Stimulated activated naive B cell treated with anti-CD40 and anti-IgM and Interleukin-4, amounts not matched to agents 10 μg/mL and 1 μg/mL and 100 μg/mL, for 72 hours (primary cell): ENCODE measurements around the gene MSMB.

Experiments used
- ATAC-seq, 2 donors: fragments of 150-1000 bp; cut with Tn5 transposase; replicated peaks; 2 replicates each; pipeline ENCODE4 v1.10.0; 2021; ENCODE audit warnings: moderate library complexity in 1 of 2
- DNase-seq: peaks from one replicate; pipeline ENCODE4 v3.0.0; 2021
- H3K27ac Mint-ChIP-seq: one replicate; pipeline ENCODE4 v1.8.0; 2022; ENCODE audit warnings: mild to moderate bottlenecking, mixed read lengths
- H3K27me3 Mint-ChIP-seq, 2 donors: one replicate each; pipeline ENCODE4 v1.8.0; 2022; ENCODE audit warnings: mixed read lengths in 2 of 2
- H3K36me3 Mint-ChIP-seq, 2 donors: one replicate each; pipeline ENCODE4 v1.8.0; 2022; ENCODE audit warnings: mixed read lengths in 2 of 2, mild to moderate bottlenecking in 1 of 2
- H3K4me1 Mint-ChIP-seq, 2 donors: one replicate each; pipeline ENCODE4 v1.8.0; 2022; ENCODE audit warnings: mixed read lengths in 2 of 2, mild to moderate bottlenecking in 1 of 2
- H3K4me3 Mint-ChIP-seq, 2 donors: one replicate each; pipeline ENCODE4 v1.8.0; 2022; ENCODE audit warnings: mild to moderate bottlenecking in 2 of 2, mixed read lengths in 2 of 2, moderate library complexity in 1 of 2
- H3K9me3 Mint-ChIP-seq, 2 donors: one replicate each; pipeline ENCODE4 v1.8.0; 2022; ENCODE audit warnings: mixed read lengths in 2 of 2, mild to moderate bottlenecking in 1 of 2

The MSMB gene

DNA sequence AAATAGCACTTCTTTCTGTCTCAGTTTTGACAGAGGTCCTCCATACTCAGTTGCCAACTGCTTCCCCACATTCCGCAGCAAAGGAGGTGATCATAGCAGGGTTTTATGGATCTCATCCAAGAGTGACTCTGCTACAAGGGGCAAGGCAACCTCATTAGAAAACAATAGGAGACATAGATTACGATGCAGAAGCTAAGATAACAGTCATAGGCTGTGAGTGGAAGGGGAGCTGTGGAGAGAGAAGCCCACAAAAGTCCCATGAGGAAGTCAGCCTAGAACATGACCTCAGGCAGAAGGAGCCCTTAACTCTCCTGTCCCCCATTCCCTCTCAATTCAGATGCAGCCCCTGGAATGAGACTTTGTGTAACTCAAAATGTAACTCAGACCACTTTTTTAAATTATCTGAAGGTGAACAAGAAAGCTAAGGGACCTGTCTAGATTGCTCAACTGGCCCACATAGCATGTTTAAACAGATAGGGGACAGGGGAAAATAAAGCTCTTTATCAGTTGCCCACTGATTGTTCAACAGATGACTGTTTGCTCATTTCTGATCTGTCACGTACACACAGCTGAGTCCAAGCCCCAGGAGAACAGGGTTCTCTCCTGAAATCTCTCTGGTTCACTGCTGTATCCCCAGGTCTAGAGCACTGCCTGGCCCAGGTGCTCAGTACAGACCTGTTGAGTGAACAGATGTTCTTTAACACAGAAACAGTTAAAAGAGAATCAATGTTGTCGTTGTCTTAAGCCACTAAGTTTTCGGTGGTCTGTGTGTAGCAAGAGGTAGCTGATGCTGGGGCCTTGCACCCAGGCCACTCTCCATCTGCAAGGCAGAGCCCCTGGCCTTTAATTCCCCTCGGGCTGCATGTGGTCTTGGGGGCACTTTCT, 14.2 kb downstream of the MSMB start:
- Mint-ChIP-seq H3K4me1 (peaks cover 19 to 33% of the 10 kb centered on the region in 2 donors), H3K4me3 (peak overlapping the region in 1 of 2 donors; percentile 46), H3K9me3 (no peaks in the 10 kb centered on the region), H3K36me3 (peaks cover 2 to 12% of the 10 kb centered on the region in 2 donors), H3K27ac (peak overlapping the region; percentile 57), H3K27me3 (peaks cover 0 to 5% of the 10 kb centered on the region in 2 donors)
- no peak for DNase-seq
- no peak for ATAC-seq

DNA sequence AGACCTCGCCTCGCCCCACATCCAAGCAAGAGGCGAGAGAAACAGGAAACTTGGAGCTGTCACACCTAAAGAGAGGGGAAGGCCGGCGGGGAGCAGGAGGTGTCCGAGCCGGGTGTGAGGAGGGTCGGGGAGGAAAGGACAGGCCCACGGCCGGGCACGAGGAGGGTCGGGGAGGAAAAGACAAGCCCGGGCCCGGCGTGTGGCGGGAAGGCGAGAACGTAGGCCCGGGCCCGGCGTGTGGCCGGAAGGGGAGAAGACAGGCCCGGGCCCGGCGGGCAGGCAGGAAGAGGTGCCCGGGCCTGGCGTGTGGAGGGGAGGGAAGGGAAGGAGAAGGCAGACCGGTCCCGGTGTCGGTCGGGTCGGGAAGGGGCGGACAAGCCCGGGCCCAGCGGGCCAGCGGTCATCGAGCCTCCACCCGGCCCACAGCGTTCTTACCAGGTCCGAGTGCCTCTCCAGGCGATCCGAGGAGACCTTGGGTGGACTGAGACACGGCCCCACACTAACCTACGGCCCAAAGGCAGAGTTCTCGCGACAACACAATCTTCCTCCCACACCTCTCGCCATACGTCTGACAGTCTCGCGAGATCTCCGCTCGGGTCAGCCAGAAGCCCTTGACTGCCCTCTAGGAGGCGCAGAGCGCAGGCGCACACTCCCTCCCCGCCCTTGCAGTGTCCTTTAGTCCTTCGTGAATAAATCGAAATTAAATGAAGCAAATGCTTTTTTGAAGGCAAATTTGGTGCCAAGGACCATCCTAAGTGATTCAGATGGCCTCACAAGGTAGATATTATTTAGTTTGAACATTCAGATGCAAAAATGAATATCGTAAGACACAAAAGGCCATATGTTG, 15.8 kb downstream of the MSMB start, which contains the start of gene NCOA4:
TSS of gene NCOA4 (minus strand) at position 533 of the 847 bp plus-strand sequence. CDS start 13,943 bp downstream, outside the sequence.
- Mint-ChIP-seq H3K4me1 (peaks cover 26 to 46% of the 10 kb centered on the region in 2 donors), H3K27me3 (peaks cover 0 to 2% of the 10 kb centered on the region in 2 donors), H3K4me3 (peak within 1 kb of the TSS; percentile 97 to 99), H3K9me3 (no peaks in the 10 kb centered on the region), H3K36me3 (peaks cover 5 to 14% of the 10 kb centered on the region in 2 donors), H3K27ac (peak within 1 kb of the TSS; percentile 98)
- ATAC-seq, result peak; percentile 98 to 99
- peak; percentile 95 for DNase-seq

DNA sequence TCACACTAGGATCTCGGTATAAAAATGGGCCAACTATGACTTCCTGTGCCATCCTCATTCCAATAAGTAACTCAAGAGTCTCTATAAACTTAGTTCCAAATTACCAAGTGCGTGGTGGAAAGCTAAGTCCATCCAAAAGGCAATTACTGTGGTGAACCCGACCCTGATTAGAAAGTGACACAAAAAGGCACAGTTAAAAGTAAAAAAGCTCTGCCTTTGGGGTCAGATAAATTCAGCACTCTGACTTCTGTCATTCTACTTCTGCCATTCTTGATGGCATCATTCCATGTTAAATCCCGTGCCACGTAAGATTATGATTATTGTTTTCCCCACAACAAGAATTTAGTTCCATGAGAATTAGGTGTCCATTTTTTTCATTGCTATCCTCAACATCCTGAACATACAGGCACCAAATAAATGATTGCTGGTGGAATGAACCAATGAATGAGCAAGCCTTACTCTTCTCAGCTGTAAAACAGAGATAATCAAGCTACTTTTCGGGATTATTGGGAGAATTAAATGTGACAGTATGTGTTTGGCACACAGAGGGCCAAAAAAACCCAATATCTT, 16.5 kb downstream of the MSMB start:
- DNase-seq, result no peak
- H3K36me3 Mint-ChIP-seq, result peaks cover 5 to 14% of the 10 kb centered on the region in 2 donors
- no peak for ATAC-seq
- H3K27me3 Mint-ChIP-seq, result no peaks in the 10 kb centered on the region
- H3K4me1 Mint-ChIP-seq, result peaks cover 30 to 54% of the 10 kb centered on the region in 2 donors
- peak overlapping the region; percentile 98 for H3K27ac Mint-ChIP-seq
- no peaks in the 10 kb centered on the region for H3K9me3 Mint-ChIP-seq
- peak overlapping the region; percentile 97 to 99 for H3K4me3 Mint-ChIP-seq

DNA sequence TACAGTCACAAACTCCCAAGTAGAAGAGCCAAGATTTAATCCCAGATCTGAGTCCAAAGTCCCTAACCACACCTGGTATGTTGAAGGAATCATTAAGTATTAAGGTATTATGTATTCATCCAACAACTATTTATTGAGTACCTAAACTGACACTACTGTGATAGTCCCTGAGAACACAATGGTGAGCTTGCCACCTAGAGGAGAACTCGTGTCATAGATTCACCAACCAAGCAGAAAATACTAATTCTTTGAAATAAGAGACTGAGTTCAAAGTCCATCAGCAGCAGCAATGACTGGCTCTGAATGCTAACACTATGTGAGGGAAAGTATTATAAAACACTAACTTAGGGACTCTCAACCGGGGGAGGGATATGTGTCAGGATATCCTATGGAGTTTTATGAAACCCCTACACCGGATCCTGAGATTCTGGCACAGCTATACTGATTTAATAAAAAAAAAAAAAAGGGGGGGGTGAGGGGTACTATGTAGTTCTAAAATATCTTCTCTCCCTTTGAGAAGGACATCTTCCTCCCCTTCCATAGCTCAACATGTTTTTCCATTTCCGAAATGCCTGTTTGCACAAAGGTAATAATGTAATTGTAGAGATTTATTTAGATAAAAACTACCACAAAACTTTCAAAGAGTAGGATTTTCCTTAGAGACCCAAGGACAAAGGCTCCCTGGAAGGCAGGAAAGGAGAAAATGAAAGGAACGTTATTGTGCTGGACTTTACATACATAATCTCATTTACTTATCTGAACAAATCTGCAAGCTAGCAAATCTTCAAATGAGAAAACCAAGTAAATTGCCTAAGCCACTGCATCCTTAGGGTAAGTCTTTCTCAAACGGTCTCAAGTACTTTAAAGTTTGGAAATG, 17.2 kb downstream of the MSMB start:
- H3K9me3 Mint-ChIP-seq, result no peaks in the 10 kb centered on the region
- peaks cover 31 to 61% of the 10 kb centered on the region in 2 donors for H3K4me1 Mint-ChIP-seq
- peak; percentile 29 to 34 for ATAC-seq
- DNase-seq, result peak; percentile 8
- peaks cover 5 to 14% of the 10 kb centered on the region in 2 donors for H3K36me3 Mint-ChIP-seq
- H3K4me3 Mint-ChIP-seq, result peak overlapping the region; percentile 97 to 99
- H3K27me3 Mint-ChIP-seq, result no peaks in the 10 kb centered on the region
- peak overlapping the region; percentile 22 for H3K27ac Mint-ChIP-seq

DNA sequence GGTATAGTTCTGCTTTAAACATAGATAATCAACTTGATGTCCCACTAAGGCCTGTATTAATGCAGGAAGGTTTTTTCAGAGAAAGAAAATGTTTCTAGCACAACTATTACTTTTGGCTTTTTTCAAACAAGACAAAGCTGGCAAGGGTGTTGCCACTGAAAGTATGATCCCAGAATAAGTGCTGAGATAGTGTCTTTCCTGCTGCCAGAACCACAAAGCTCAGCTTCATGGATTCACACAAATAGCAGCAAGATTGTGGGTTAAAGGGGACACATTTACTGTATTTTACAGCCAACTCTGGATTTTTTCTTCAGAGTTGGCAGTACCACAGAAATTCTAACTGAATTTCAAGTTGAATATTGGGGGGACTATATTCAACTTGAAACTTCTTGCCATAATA, 20.0 kb downstream of the MSMB start:
- no peak for ATAC-seq
- Mint-ChIP-seq H3K9me3 (no peaks in the 10 kb centered on the region), H3K27me3 (no peaks in the 10 kb centered on the region), H3K4me3 (no peak overlapping the region), H3K27ac (no peak overlapping the region), H3K4me1 (peaks cover 40 to 82% of the 10 kb centered on the region in 2 donors), H3K36me3 (peaks cover 9 to 14% of the 10 kb centered on the region in 2 donors)
- no peak for DNase-seq

GRCh38 chr10:46025406-46025805, 20.7 kb downstream of the MSMB start:
- DNase-seq (no peak), ATAC-seq (no peak)
- Mint-ChIP-seq H3K27me3 (no peaks in the 10 kb centered on the region), H3K4me1 (peaks cover 38 to 77% of the 10 kb centered on the region in 2 donors), H3K36me3 (peaks cover 9 to 11% of the 10 kb centered on the region in 2 donors), H3K9me3 (no peaks in the 10 kb centered on the region), H3K4me3 (no peak overlapping the region), H3K27ac (no peak overlapping the region)

GRCh38 chr10:46024948-46025347, 21.1 kb downstream of the MSMB start:
- no peak overlapping the region for H3K27ac Mint-ChIP-seq
- DNase-seq, result no peak

DNA sequence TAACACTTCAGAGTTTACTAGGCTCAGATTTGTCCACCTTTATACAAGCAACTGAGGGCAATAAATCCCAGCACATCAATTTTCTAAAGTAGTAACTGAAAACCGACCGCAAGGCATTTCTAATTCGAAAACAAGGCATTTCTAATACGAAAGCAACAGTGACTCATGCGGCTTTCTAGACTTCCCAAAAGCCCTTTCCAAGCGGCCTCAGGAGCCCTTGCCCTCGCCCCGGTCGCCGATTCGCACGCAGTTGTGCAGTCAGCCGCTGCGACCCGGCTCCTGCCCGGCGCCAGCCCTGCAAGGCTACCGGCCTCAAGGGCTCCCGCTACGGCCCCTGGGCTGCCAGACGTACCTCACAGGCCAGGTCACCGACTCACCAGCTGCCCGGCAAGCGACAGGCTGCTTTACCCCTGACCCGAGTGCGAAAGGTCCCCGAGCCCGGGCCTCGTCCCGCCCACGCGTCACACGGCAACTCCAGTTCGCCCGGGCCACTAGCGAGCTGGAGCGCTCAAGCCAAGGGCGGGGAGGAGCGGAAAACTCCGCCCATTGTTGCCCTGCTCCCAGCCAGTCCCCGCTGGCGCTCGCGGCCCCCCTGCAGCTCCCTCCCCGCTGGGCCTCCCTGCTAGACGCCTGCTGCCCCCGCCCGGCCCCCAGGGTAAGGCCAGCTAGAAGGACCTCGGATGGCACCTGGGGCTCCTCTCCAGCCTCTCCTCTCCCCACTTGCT, 22.9 kb downstream of the MSMB start:
- ATAC-seq (peak; percentile 91), DNase-seq (peak; percentile 87)
- H3K27me3 Mint-ChIP-seq, result no peaks in the 10 kb centered on the region
- H3K27ac Mint-ChIP-seq, result peak overlapping the region; percentile 90
- H3K36me3 Mint-ChIP-seq, result peaks cover 8 to 10% of the 10 kb centered on the region in 2 donors
- peaks cover 41 to 82% of the 10 kb centered on the region in 2 donors for H3K4me1 Mint-ChIP-seq
- no peaks in the 10 kb centered on the region for H3K9me3 Mint-ChIP-seq
- H3K4me3 Mint-ChIP-seq, result peak overlapping the region; percentile 84 to 92

More at GRCh38 chr10:46024948-46025347, 21.1 kb downstream of the MSMB start:
- Mint-ChIP-seq H3K36me3 (peaks cover 8 to 11% of the 10 kb centered on the region in 2 donors), H3K27me3 (no peaks in the 10 kb centered on the region), H3K9me3 (no peaks in the 10 kb centered on the region), H3K4me1 (peaks cover 38 to 80% of the 10 kb centered on the region in 2 donors), H3K4me3 (no peak overlapping the region)
- no peak for ATAC-seq

DNA sequence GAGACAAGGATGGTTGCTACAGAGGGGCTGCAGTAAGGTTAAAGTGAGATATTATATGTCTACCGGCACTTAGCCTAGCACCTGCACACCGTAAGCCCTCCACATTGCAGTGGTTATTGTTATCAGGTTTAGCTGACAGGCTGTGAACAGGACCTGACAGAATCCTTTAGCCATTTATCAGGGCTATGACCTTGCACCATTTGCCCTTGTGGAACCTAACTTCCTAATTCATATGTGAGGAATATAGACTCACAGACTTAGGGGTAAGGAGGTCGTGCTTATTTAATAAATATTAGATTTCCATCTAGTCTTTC, 25.8 kb downstream of the MSMB start:
- Mint-ChIP-seq H3K27ac (no peak overlapping the region), H3K4me3 (no peak overlapping the region), H3K9me3 (no peaks in the 10 kb centered on the region), H3K4me1 (peaks cover 30 to 73% of the 10 kb centered on the region in 2 donors), H3K27me3 (no peaks in the 10 kb centered on the region), H3K36me3 (peaks cover 0 to 3% of the 10 kb centered on the region in 2 donors)
- DNase-seq (no peak), ATAC-seq (no peak)

GRCh38 chr10:46019569-46020343, 26.3 kb downstream of the MSMB start:
- no peak for DNase-seq
- no peaks in the 10 kb centered on the region for H3K9me3 Mint-ChIP-seq
- peak overlapping the region; percentile 7 to 47 for H3K4me3 Mint-ChIP-seq
- peaks cover 29 to 71% of the 10 kb centered on the region in 2 donors for H3K4me1 Mint-ChIP-seq
- H3K36me3 Mint-ChIP-seq, result peaks cover 3 to 5% of the 10 kb centered on the region in 2 donors
- peak overlapping the region; percentile 21 for H3K27ac Mint-ChIP-seq
- ATAC-seq, result no peak
- no peaks in the 10 kb centered on the region for H3K27me3 Mint-ChIP-seq

DNA sequence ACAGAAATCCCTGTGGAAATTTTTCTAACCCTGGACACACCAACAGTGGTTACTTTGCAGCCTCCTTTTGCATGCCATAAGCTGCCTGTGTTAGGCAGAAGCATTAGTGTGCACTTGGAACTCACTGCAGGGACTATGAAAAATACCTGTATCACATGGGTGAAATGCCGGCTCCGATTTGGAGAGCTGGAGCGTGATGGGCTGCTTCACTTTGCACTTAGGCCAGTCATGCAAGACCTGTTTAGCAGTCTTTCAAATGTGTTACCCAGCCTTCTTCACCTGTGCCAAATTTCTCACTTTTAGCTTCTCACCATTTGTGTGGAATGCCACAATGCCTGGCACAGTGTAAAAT, 26.9 kb downstream of the MSMB start:
- Mint-ChIP-seq H3K4me3 (no peak overlapping the region), H3K9me3 (no peaks in the 10 kb centered on the region), H3K4me1 (peaks cover 27 to 71% of the 10 kb centered on the region in 2 donors), H3K27ac (no peak overlapping the region), H3K36me3 (peaks cover 9 to 11% of the 10 kb centered on the region in 2 donors), H3K27me3 (no peaks in the 10 kb centered on the region)
- ATAC-seq (no peak), DNase-seq (no peak)

DNA sequence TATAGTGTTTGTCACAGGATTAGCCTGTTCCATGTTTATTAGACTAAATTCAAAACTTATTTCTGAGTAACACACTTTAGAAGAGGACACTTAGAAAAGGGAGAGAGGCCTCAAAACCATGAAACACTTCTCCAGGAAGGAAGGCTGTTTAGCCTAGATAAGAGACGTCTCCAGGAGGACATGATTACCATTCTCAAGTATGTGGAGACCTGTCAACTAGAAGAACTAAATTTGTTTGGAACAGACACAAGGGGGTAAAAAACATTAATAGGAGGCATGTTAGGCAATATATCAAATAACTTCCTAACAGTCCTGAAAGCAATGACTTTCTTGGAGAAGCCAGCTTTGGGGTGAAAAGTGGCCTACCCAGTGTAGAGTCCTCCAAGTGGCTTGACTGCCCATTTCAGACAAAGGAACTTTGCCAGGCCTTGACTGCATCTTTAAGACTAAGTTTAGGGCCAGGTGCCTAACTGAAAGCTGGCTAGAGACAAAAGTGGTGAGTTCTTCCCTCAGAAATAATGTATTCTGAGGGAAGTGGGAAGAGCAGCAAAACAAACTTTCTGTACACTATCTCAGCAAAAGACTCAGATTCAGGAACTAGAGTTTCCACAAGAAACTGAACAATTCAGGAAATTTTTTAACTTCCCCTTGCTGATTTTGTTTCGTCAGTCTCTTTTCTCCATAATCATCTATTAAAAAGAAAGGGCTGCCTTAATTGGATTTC, 27.5 kb downstream of the MSMB start:
- Mint-ChIP-seq H3K36me3 (peaks cover 12 to 13% of the 10 kb centered on the region in 2 donors), H3K27ac (peak overlapping the region; percentile 10), H3K27me3 (no peaks in the 10 kb centered on the region), H3K4me3 (no peak overlapping the region), H3K9me3 (no peaks in the 10 kb centered on the region), H3K4me1 (peaks cover 25 to 68% of the 10 kb centered on the region in 2 donors)
- DNase-seq, result no peak
- no peak for ATAC-seq
